Hepatic stellate cell (primary cell): ENCODE data around the gene UBR4.
"Not testable (repeated sequence)": the region's sequence is repeated elsewhere in the genome, so short reads cannot be mapped to it uniquely, and the experiment has no call there.

Experiments used
- DNase-seq: peaks from one replicate; pipeline ENCODE4 v3.0.0; 2011; ENCODE audit warnings: low spot score

Gene UBR4

GRCh38 chr1:19209990-19210771 lies at the start of gene UBR4:
Gene UBR4, minus strand, starts transcription at chr1:19210266. Its CDS starts 18 bp downstream, at chr1:19210248.
- peak; percentile 92 for DNase-seq

GRCh38 chr1:19258353-19258752 lies 48.3 kb upstream of the UBR4 start:
- no peak for DNase-seq

GRCh38 chr1:19257178-19257914 lies 47.3 kb upstream of the UBR4 start:
- DNase-seq, result no peak

- not testable (repeated sequence) for DNase-seq
Observed at GRCh38 chr1:19256301-19256700, 46.2 kb upstream of the UBR4 start.

GRCh38 chr1:19255288-19255687 lies 45.2 kb upstream of the UBR4 start:
- no peak for DNase-seq

GRCh38 chr1:19254416-19254815 lies 44.4 kb upstream of the UBR4 start:
- DNase-seq, result no peak

- peak; percentile 95 for DNase-seq
Observed at GRCh38 chr1:19251305-19252196, 41.5 kb upstream of the UBR4 start, which contains the start of the genes EMC1 and MRTO4. Gene EMC1, minus strand, starts transcription at chr1:19251524. Its CDS starts 15 bp downstream, at chr1:19251509. Gene MRTO4, plus strand, starts transcription at chr1:19251805. Its CDS starts 31 bp downstream, at chr1:19251836.

- no peak for DNase-seq
Observed at GRCh38 chr1:19250629-19251304, 40.7 kb upstream of the UBR4 start.

- peak; percentile 82 for DNase-seq
Observed at GRCh38 chr1:19240673-19241538, 30.8 kb upstream of the UBR4 start.

- no peak for DNase-seq
Observed at GRCh38 chr1:19239876-19240275, 29.8 kb upstream of the UBR4 start.

GRCh38 chr1:19234224-19234623 lies 24.2 kb upstream of the UBR4 start:
- DNase-seq, result no peak

- peak; percentile 26 for DNase-seq
Observed at GRCh38 chr1:19232524-19232846, 22.4 kb upstream of the UBR4 start.

- DNase-seq, result not testable (repeated sequence)
Observed at GRCh38 chr1:19231736-19232523, 21.9 kb upstream of the UBR4 start.

- no peak for DNase-seq
Observed at GRCh38 chr1:19229828-19230325, 19.8 kb upstream of the UBR4 start.

GRCh38 chr1:19229229-19229628 lies 19.2 kb upstream of the UBR4 start:
- DNase-seq, result no peak

- DNase-seq, result no peak
Observed at GRCh38 chr1:19222979-19223824, 13.1 kb upstream of the UBR4 start.

GRCh38 chr1:19222573-19222972 lies 12.5 kb upstream of the UBR4 start:
- no peak for DNase-seq

GRCh38 chr1:19220991-19221390 lies 10.9 kb upstream of the UBR4 start:
- no peak for DNase-seq
